ENCODE results near the gene DHRS2.

GRCh38 chr14:23623962-23624361 lies 12.2 kb upstream of the DHRS2 start:
- TF ChIP-seq POLR2A (IDR thresholded peaks at IDR 0.05; ENCODE audit: low read depth, low read length) (no peak), CTCF (conservative IDR thresholded peaks at IDR 0.05; ENCODE audit: low read depth, low read length) (no peak), MAZ (IDR thresholded peaks at IDR 0.05; ENCODE audit: borderline replicate concordance, low read depth, low read length) (no peak), MXI1 (IDR thresholded peaks at IDR 0.05; ENCODE audit: borderline replicate concordance, low read depth, low read length) (no peak), RFX5 (IDR thresholded peaks at IDR 0.05; ENCODE audit: low read depth, low read length) (no peak), MAFK (IDR thresholded peaks at IDR 0.05; ENCODE audit: low read depth, low read length) (no peak), RAD21 (IDR thresholded peaks at IDR 0.05; ENCODE audit: low read length) (no peak), ELK1 (IDR thresholded peaks at IDR 0.05; ENCODE audit: borderline replicate concordance, low read depth, low read length) (no peak), RCOR1 (IDR thresholded peaks at IDR 0.05; ENCODE audit: insufficient replicate concordance, low read length) (no peak), SMC3 (IDR thresholded peaks at IDR 0.05; ENCODE audit: low read depth, low read length) (no peak), FOS (IDR thresholded peaks at IDR 0.05; ENCODE audit: low read depth, low read length) (no peak), CHD1 (IDR thresholded peaks at IDR 0.05; ENCODE audit: low read depth, low read length) (no peak), CEBPB (IDR thresholded peaks at IDR 0.05; ENCODE audit: low read depth, low read length) (no peak), USF2 (IDR thresholded peaks at IDR 0.05; ENCODE audit: low read depth, low read length) (no peak)
